Subcutaneous adipose tissue (tissue), 4 donors: ENCODE results near the gene SLIRP. TPM values are rescaled to one million over a fixed set of nuclear protein-coding genes. Genes with fewer than 3 reads are reported as not detected.

Experiments used
- CTCF ChIP-seq: fragments of 450-650 bp; IDR thresholded peaks from one replicate; pipeline ENCODE4 v1.5.1; 2016; ENCODE audit warnings: low read depth, mild to moderate bottlenecking, control low read depth, antibody characterized with exemption, moderate library complexity
- total RNA-seq, 4 donors: library from RNA; depleted of rRNA; stranded (reverse); fragments of >200 nt; gene quantifications; one replicate each; pipeline ENCODE4 v1.1.0, GENCODE V29; 2016

SLIRP gene
- total RNA-seq, 4 donors from 2014 or later: 137 to 337 (median 191) TPM

- TF ChIP-seq CTCF: no peak
Measured at GRCh38 chr14:77746064-77746702, 38.3 kb downstream of the SLIRP start.

- no peak for TF ChIP-seq CTCF
Measured at GRCh38 chr14:77752266-77752665, 44.4 kb downstream of the SLIRP start.

- TF ChIP-seq CTCF: no peak
Measured at GRCh38 chr14:77752799-77753516, 45.1 kb downstream of the SLIRP start.

- TF ChIP-seq CTCF: no peak
Measured at GRCh38 chr14:77760381-77761204, 52.7 kb downstream of the SLIRP start, which contains the start of gene SNW1. Gene SNW1, minus strand, starts transcription at chr14:77761156. Its CDS starts 29 bp downstream, at chr14:77761127.

GRCh38 chr14:77761205-77761931, 53.5 kb downstream of the SLIRP start:
- TF ChIP-seq CTCF: no peak

- no peak for TF ChIP-seq CTCF
Measured at GRCh38 chr14:77763316-77763715, 55.4 kb downstream of the SLIRP start.
